ENCODE data around the gene GPR153. TPM values are rescaled to one million over a fixed set of nuclear protein-coding genes. Genes with fewer than 3 reads are reported as not detected.

The GPR153 gene
- total and polyA plus RNA-seq, 2 of the 13 experiments (the other 11 are each of a cell fraction or from before 2014, with no cell fraction given) = 0.22 to 0.31 TPM

DNA sequence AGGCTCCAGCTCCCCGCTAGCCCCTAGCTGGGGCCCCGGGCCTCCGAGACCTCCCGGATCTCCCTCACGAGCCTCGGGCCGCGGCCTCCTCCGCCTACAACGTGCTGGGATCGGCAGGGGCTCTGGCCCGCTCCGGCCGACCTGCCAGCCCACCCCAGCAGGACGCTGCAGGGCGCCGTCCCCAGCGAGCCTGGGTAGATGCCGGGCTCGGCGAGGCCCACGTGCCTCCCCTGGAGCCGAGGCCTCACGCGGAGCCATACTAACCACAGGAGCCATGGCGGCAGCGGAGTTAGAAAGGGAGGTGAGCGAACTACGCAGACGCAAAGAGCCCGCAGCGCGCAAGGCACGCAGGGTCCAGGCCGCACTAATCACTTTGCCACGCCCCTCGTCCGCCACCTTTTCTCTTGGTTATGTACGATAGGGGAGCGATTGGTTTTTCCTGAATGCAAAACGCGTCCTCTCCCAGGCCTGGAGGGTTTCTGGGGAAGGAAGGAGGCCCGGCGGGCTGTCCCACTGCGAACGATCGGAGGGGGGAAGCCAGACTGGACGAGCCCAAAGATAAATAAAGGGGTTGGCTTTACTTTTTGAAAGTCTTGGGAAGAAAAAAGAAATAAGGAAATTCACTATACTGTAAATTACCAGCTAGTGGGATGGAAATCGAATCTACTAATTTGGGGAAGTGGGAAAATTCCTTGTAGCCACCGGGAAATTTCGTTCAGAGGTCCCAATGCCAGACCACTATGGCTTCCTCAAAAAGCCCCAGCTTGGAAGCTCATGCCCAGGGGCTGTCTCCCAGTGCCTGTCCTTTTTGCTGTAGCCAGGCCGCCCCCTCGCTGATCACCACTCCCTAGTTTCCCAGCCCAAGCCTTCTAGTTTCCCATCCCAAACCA lies 61.4 kb downstream of the GPR153 start, which contains the start of gene RPL22 (continued):
- TF ChIP-seq ETV5 (CRISPR knock-in tag; IDR thresholded peaks at IDR 0.05; ENCODE audit: borderline replicate concordance) (peak; percentile 47; the same call in 1 of the 2 replicates), MAFK (conservative IDR thresholded peaks at IDR 0.05 in 1 of 2, IDR thresholded peaks at IDR 0.05 in 1 of 2; ENCODE audit: low read length in 2 of 2) (0 out of 4 replicates have a peak, but pooled peaks of 1 of the 2 experiments have one; percentile 3), ARID5B (CRISPR knock-in tag; IDR thresholded peaks at IDR 0.05) (no peak), ZNF891 (CRISPR knock-in tag; IDR thresholded peaks at IDR 0.05) (peak; percentile 85; the same call in 1 of the 2 replicates), KDM5B (CRISPR knock-in tag; IDR thresholded peaks at IDR 0.05; ENCODE audit: borderline replicate concordance) (peak; percentile 82), ZNF274 (CRISPR knock-in tag; IDR thresholded peaks at IDR 0.05) (peak; percentile 86), SSRP1 (CRISPR knock-in tag; IDR thresholded peaks at IDR 0.05) (no peak), CBX5 (CRISPR knock-in tag; IDR thresholded peaks at IDR 0.05; ENCODE audit: borderline replicate concordance) (peak; percentile 83; the same call in 1 of the 2 replicates), ZNF703 (CRISPR knock-in tag; IDR thresholded peaks at IDR 0.05; ENCODE audit: borderline replicate concordance) (no peak; the same call in 1 of the 2 replicates), KAT7 (CRISPR knock-in tag; IDR thresholded peaks at IDR 0.05; ENCODE audit: borderline replicate concordance) (peak; percentile 98), ATF1 (CRISPR knock-in tag; IDR thresholded peaks at IDR 0.05) (no peak), ZMAT5 (CRISPR knock-in tag; IDR thresholded peaks at IDR 0.05; ENCODE audit: borderline replicate concordance, low read depth) (no peak), ZNF281 (CRISPR knock-in tag; IDR thresholded peaks at IDR 0.05; ENCODE audit: borderline replicate concordance) (peak; percentile 37; the same call in 1 of the 2 replicates)
- TF ChIP-seq, protein P1, sequence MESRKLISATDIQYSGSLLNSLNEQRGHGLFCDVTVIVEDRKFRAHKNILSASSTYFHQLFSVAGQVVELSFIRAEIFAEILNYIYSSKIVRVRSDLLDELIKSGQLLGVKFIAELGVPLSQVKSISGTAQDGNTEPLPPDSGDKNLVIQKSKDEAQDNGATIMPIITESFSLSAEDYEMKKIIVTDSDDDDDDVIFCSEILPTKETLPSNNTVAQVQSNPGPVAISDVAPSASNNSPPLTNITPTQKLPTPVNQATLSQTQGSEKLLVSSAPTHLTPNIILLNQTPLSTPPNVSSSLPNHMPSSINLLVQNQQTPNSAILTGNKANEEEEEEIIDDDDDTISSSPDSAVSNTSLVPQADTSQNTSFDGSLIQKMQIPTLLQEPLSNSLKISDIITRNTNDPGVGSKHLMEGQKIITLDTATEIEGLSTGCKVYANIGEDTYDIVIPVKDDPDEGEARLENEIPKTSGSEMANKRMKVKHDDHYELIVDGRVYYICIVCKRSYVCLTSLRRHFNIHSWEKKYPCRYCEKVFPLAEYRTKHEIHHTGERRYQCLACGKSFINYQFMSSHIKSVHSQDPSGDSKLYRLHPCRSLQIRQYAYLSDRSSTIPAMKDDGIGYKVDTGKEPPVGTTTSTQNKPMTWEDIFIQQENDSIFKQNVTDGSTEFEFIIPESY (CRISPR knock-in tag; IDR thresholded peaks at IDR 0.05) = peak; percentile 50; the same call in 1 of the 2 replicates
- TF ChIP-seq, protein P2, sequence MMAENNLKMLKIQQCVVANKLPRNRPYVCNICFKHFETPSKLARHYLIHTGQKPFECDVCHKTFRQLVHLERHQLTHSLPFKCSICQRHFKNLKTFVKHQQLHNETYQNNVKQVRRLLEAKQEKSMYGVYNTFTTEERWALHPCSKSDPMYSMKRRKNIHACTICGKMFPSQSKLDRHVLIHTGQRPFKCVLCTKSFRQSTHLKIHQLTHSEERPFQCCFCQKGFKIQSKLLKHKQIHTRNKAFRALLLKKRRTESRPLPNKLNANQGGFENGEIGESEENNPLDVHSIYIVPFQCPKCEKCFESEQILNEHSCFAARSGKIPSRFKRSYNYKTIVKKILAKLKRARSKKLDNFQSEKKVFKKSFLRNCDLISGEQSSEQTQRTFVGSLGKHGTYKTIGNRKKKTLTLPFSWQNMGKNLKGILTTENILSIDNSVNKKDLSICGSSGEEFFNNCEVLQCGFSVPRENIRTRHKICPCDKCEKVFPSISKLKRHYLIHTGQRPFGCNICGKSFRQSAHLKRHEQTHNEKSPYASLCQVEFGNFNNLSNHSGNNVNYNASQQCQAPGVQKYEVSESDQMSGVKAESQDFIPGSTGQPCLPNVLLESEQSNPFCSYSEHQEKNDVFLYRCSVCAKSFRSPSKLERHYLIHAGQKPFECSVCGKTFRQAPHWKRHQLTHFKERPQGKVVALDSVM (CRISPR knock-in tag; IDR thresholded peaks at IDR 0.05) = peak; percentile 80; the same call in 1 of the 2 replicates

All from HepG2 (cell line).